ENCODE results near the gene LARGE1.
"Not testable (repeated sequence)": the region's sequence is repeated elsewhere in the genome, so short reads cannot be mapped to it uniquely, and the experiment has no call there.

The LARGE1 gene

GRCh38 chr22:33467620-33468095, 452.6 kb downstream of the LARGE1 start:
- Histone ChIP-seq H3K36me3 (replicated peaks) (no peaks in the 10 kb centered on the region), H3K27ac (no peak overlapping the region), H3K27me3 (replicated peaks) (no peaks in the 10 kb centered on the region), H3K4me3 (ENCODE audit: low read depth, low read length) (no peak overlapping the region)
- no peak for DNase-seq
- peak; percentile 51 for TF ChIP-seq CTCF (IDR thresholded peaks at IDR 0.05; ENCODE audit: low read depth, low read length, missing control alignments)
- in situ Hi-C loops (cut with HindIII; ENCODE audit: low pct_ligation_motif_present, low sequenced_read_pairs) = no loop called here

GRCh38 chr22:33467080-33467479, 453.2 kb downstream of the LARGE1 start:
- H3K36me3 ChIP-seq (replicated peaks) = no peaks in the 10 kb centered on the region
- DNase-seq = no peak
- no peak for TF ChIP-seq CTCF (IDR thresholded peaks at IDR 0.05; ENCODE audit: low read depth, low read length, missing control alignments)
- H3K27me3 ChIP-seq (replicated peaks) = no peaks in the 10 kb centered on the region
- H3K27ac ChIP-seq = no peak overlapping the region
- in situ Hi-C loops (cut with HindIII; ENCODE audit: low pct_ligation_motif_present, low sequenced_read_pairs) = no loop called here
- no peak overlapping the region for H3K4me3 ChIP-seq (ENCODE audit: low read depth, low read length)

- no peak overlapping the region for H3K4me3 ChIP-seq (ENCODE audit: low read depth, low read length)
- no peak overlapping the region for H3K27ac ChIP-seq
- H3K27me3 ChIP-seq (replicated peaks) = no peaks in the 10 kb centered on the region
- TF ChIP-seq CTCF (IDR thresholded peaks at IDR 0.05; ENCODE audit: low read depth, low read length, missing control alignments) = no peak
- no peaks in the 10 kb centered on the region for H3K36me3 ChIP-seq (replicated peaks)
- in situ Hi-C loops (cut with HindIII; ENCODE audit: low pct_ligation_motif_present, low sequenced_read_pairs) = no loop called here
- DNase-seq = no peak
These were observed 454.7 kb downstream of the LARGE1 start for GRCh38 chr22:33465554-33465953.

- Histone ChIP-seq H3K36me3 (replicated peaks) (no peaks in the 10 kb centered on the region), H3K27me3 (replicated peaks) (no peaks in the 10 kb centered on the region), H3K4me3 (ENCODE audit: low read depth, low read length) (no peak overlapping the region), H3K27ac (no peak overlapping the region)
- no peak for TF ChIP-seq CTCF (IDR thresholded peaks at IDR 0.05; ENCODE audit: low read depth, low read length, missing control alignments)
- in situ Hi-C loops (cut with HindIII; ENCODE audit: low pct_ligation_motif_present, low sequenced_read_pairs) = no loop called here
- DNase-seq = no peak
These were observed 455.6 kb downstream of the LARGE1 start for GRCh38 chr22:33464698-33465097.

GRCh38 chr22:33461698-33462434, 458.4 kb downstream of the LARGE1 start:
- Histone ChIP-seq H3K4me3 (ENCODE audit: low read depth, low read length) (no peak overlapping the region), H3K27ac (no peak overlapping the region), H3K27me3 (replicated peaks) (no peaks in the 10 kb centered on the region), H3K36me3 (replicated peaks) (no peaks in the 10 kb centered on the region)
- DNase-seq = no peak
- in situ Hi-C loops (cut with HindIII; ENCODE audit: low pct_ligation_motif_present, low sequenced_read_pairs) = no loop called here
- no peak for TF ChIP-seq CTCF (IDR thresholded peaks at IDR 0.05; ENCODE audit: low read depth, low read length, missing control alignments)

GRCh38 chr22:33461245-33461644, 459.0 kb downstream of the LARGE1 start:
- H3K4me3 ChIP-seq (ENCODE audit: low read depth, low read length); in situ Hi-C loops (cut with HindIII; ENCODE audit: low pct_ligation_motif_present, low sequenced_read_pairs); H3K36me3 ChIP-seq (replicated peaks); H3K27ac ChIP-seq; H3K27me3 ChIP-seq (replicated peaks); DNase-seq: not testable (repeated sequence)

Measured in brain microvascular endothelial cell (primary cell).